ENCODE data around the gene KCNH3.
"Not testable (repeated sequence)": the region's sequence is repeated elsewhere in the genome, so short reads cannot be mapped to it uniquely, and the experiment has no call there.

Gene KCNH3, protein sequence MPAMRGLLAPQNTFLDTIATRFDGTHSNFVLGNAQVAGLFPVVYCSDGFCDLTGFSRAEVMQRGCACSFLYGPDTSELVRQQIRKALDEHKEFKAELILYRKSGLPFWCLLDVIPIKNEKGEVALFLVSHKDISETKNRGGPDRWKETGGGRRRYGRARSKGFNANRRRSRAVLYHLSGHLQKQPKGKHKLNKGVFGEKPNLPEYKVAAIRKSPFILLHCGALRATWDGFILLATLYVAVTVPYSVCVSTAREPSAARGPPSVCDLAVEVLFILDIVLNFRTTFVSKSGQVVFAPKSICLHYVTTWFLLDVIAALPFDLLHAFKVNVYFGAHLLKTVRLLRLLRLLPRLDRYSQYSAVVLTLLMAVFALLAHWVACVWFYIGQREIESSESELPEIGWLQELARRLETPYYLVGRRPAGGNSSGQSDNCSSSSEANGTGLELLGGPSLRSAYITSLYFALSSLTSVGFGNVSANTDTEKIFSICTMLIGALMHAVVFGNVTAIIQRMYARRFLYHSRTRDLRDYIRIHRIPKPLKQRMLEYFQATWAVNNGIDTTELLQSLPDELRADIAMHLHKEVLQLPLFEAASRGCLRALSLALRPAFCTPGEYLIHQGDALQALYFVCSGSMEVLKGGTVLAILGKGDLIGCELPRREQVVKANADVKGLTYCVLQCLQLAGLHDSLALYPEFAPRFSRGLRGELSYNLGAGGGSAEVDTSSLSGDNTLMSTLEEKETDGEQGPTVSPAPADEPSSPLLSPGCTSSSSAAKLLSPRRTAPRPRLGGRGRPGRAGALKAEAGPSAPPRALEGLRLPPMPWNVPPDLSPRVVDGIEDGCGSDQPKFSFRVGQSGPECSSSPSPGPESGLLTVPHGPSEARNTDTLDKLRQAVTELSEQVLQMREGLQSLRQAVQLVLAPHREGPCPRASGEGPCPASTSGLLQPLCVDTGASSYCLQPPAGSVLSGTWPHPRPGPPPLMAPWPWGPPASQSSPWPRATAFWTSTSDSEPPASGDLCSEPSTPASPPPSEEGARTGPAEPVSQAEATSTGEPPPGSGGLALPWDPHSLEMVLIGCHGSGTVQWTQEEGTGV

DNA sequence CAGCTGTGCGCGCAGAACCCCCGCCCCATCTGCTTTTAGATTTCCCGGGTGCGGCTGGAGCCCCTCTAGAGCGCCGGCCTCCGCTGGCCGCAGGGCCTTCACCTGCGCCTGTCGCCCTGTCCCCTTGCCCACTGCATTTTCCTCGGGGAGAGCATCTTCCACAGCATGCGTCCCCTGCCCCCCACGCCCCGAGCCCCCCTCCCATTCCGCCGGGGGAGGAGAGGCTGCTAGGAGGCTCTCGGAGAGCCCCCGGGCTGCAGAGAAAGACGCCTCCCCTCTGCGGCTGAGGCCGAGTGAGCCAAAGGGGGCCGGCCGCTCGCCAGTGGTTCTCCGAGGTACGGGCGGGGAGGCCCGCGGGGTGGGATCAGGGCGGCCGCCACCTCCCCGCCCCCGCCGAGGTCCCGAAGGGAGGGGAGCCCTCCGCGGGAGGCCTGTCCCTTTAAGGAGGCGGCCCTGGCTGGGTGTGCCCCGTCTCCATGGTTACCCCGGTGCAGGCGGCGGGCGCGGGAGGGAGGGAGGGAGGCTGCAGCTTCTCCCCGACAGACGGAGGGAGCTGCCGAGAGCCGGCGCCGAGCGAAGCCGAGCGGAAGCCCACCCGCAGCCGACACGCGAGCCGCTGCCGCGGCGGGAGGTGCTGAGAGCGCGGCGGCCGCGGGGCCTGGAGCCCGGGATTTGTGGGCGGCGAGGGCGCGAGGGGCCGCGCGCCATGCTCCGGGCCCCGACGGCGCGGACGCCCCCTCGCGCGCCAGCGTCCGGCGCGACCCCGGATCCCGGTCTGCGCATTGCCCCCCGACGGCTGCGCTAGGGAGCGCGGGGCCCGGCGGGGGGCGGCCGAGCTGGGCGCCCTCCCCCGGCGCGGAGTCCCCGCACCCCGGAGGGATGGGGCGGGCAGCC lies at the start of gene KCNH3:
Gene KCNH3 (plus strand): TSS at position 521 of the 894 bp plus-strand sequence. CDS start 387 bp downstream, outside the sequence.
- DNase-seq (ENCODE audit: low read depth, low spot score): no peak

DNA sequence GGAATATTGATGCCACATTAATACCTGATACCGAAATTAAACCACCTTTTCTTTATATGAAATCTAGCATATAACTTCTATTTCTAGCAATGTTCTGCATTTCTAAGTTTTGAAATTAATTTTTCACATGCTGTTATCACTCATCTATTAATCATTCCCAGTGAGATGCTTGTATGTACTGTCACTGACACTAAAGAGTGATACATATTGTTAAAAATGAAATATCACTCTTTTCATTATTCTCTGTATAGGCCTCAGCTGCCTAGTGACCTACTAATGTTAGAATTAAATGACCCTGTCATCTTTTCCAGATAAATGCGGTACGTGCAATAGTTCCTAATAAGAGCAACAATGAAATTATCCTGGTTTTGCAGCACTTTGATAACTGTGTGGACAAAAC lies 49.7 kb upstream of the KCNH3 start:
- no peak for DNase-seq (ENCODE audit: low read depth, low spot score)

DNA sequence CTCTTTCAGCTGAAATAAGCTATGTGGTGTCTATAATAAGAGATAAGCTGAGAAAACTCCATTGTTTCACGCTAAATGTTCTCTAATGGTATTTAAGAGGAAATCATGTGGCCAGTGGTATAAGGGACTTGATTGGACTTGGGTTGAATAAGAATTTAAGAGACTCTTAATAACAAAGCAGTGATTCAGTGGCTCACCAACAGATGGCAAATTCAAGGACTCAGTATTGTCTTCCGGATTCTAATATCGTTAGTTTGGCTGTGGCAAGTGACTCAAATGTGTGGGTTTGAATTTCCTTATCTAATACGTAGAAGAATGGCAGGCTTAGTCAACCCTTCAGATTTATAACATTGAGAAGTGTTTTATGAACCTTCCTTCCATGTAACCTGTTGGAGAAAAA lies 49.1 kb upstream of the KCNH3 start:
- DNase-seq (ENCODE audit: low read depth, low spot score): no peak

DNA sequence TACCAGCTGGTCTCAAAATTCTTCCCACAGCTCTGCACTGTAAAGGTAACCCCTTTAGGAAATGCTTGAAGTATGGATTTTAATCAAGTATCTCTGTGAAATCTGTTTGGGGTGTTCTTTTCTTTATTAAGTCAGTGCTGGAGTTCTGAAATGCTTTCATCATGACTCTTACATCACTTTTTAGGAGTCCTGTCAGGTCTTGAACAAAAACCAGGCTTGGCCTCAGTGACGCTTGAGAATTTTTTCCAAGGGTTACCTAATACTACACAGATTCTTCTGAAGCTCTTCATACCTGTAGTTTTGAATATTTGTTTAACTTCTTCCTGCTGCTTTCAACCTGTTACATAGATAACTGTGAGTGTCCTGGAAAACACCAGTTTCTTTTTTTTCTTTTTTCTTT lies 47.0 kb upstream of the KCNH3 start:
- no peak for DNase-seq (ENCODE audit: low read depth, low spot score)

DNA sequence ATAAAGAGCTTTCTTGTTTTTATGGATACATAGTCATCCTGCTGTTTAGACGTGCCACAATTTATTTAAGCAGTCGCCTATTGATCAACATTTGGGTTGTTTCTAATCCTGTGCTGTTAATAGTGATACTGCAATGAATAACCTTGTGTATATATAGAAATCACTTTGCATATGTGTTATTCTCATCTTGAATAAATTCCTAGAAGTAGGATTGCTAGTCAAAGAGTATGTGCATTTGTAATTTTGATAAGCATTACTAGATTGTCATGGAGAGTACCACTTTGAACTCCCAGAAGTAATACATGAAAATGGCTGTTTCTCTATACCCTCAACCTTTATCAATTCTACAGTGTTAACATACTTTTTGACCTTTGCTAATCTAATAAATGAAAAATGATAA lies 44.9 kb upstream of the KCNH3 start:
- no peak for DNase-seq (ENCODE audit: low read depth, low spot score)

DNA sequence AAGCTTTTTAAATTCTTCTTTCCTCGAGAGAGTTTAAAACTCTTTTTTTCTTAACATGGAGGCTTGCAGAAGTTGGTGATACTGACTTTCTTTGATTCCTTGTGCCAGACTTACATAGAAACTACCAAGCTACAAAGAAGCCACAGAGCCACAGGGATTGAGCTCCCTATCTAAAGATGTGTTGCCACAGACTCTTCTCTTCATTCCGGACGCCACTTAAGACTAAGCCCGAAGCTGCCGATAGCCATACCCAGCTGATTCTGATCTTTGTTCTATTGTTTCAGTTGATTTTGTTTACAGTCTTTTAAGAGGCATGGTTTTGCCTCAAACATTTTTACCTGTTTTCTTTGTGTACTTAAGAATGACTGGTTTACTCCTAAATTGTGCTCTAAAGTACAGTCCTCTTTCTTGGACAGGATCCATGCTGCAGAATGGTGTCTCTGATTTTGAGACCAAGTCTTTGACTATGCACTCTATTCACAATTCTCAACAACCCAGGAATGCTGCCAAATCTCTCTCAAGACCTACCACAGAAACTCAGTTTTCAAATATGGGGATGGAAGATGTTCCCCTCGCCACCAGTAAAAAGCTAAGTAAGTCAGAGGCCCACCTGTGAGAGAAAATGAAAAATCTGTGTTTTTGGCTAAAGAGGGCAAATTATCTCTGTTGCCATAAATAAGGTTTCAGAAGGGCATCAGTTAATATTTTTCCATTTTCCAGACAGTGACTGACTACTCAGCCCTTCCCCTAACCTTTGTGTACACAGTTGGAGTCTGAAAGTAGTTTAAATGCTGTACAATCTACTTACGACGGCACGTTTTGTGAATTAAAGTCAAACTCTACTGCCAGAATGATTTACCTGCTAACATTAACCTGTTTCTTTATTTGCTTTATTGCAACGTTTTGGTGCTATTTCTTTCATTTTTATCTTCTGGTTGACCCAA lies 42.1 kb upstream of the KCNH3 start:
- DNase-seq (ENCODE audit: low read depth, low spot score): no peak

DNA sequence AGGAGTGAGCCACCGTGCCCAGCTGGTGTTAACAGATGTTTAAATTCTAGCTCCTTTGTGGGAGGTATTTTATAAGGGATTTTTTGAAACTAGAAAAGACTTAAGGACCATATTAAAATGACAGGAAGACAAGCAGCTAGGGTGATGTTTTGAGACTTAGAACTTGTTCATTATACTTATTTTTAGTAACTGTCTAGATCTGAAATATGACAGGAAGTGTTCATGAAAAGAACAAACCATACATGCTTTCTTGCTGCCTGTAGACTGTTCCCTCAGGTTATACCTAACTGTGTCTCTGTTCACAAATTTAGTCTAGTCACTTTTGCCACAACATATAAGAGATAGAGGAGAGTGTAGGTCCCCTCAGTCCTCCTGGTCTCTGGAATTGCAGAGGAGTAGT lies 36.9 kb upstream of the KCNH3 start:
- DNase-seq (ENCODE audit: low read depth, low spot score): no peak

DNA sequence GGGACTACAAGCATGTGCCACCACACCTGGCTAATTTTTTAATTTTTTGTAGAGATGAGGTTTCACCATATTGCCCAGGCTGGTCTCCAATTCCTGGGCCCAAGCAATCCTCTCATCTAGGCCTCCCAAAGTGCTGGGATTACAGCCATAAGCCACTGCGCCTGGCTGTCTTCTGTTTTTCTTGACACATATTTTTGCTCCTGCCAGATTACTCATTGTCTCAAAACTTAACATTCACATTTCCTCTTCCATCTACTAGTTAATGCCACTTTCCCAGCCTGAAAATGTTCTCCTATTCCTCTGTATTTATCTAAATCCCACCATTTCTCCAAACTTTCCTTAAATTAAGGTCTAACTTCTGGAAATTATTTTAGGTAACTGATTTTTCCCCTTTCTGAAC lies 36.2 kb upstream of the KCNH3 start:
- no peak for DNase-seq (ENCODE audit: low read depth, low spot score)

DNA sequence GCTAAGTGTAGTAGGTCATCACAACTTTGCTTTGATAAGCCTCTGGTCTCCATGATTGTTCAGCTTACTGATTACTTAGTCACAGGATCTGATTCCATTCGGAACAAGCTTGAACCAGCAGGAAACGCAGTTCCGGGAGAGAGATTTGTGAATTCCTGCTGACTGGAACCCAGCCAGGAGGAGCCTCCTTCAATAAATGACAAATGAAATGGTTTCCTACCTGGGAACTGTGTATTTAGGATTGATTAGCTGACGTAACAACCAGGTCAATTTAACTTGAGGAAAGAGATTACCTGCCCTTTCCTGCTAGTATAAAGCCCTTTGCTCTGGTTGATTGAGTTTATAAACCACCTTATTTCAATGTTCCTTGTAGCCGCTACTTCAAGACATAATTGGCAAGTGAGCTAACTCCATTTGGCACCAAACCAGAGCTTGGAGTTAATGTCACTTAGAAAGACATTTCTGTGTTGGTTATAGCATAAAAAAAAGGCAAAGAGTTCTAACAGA lies 35.1 kb upstream of the KCNH3 start:
- no peak for DNase-seq (ENCODE audit: low read depth, low spot score)

DNA sequence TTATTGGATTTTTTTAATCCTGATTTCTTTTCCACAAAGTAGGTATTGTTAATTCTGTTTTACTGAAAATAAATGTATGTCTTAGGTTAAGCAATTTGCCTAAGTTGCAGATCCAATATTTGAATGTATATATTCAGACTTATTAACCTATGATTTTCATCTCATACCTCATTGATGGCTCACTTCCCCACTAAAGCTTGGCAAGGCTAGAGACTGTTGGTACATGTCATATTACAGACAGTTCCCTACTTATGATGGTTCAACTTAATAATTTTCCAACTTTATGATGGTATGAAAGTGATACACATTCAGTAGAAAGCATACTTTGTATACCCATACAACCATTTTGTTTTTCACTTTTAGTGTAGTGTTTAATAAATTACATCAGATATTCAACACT lies 33.2 kb upstream of the KCNH3 start:
- no peak for DNase-seq (ENCODE audit: low read depth, low spot score)

DNA sequence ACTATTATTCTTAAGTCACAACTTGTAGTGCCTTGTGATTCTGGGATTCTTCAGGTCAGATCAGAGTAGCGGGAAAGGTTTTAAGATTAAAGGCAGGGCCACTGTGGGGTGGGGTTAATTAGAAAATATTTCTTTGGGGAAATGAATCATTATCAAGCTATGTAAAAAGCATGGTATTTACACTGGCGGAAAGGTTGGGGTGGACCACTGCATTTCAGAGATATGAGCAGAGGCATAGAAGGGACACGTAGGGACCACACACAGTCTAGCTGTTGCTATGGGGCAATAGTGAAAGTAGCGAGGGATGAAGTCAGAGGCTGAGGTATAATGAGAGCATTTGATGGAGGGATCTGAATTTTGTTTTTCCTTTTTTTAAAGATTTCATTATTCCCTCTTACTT lies 31.7 kb upstream of the KCNH3 start:
- DNase-seq (ENCODE audit: low read depth, low spot score): no peak

DNA sequence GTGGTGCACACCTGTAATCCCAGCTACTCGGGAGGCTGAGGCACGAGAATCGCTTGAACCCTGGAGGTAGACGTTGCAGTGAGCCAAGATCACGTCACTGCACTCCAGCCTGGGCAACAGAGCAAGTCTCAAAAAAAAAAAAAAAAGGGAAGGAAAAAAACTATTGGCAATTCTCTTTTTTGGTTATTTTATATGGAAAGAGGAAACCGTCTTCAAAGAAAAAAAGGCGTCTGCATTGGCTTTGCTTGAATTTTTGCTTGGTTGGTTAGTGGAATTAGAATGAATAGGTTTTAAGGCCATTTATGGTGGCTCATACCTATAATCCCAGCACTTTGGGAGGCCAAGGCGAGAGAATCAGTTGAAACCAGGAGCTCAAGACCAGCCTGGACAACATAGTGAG lies 29.1 kb upstream of the KCNH3 start:
- DNase-seq (ENCODE audit: low read depth, low spot score): not testable (repeated sequence)

DNA sequence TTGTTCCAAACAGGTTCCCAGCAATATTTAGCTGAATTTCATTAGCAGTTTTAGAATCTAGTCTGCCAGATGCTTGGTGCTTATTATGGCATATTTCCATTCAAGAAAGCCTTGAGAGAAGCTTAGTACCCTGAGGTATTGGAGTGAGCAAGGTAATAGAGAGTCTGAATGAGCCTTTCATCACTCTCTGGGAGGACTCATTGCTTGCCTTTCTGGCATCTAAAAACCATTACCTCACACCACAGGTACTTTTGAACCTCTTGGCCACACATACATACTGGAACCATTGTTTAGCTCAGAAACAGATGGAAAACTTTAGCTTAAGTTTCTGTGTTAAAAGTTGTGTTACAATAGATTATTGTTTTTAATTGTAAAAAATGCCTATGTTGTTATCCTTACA lies 27.4 kb upstream of the KCNH3 start:
- DNase-seq (ENCODE audit: low read depth, low spot score): no peak

DNA sequence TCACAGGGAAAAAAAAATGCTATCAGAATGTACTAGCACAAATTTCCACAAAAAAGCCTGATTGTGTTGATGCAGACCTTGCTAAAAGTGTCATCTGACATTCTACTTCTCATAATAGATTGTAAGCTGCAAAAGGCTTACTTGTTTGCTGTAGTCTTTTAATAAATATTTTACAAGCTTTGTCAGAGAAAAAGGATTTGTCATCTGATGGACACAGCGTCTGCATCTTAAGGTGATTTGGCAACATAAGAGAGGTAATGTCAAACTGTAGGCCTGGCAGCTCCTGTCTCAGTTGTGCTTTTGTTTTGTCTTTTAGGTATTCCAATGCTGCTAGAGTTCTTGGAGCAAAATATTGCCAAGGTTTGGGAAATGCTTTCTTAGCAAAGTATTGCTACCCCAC lies 26.3 kb upstream of the KCNH3 start:
- no peak for DNase-seq (ENCODE audit: low read depth, low spot score)

DNA sequence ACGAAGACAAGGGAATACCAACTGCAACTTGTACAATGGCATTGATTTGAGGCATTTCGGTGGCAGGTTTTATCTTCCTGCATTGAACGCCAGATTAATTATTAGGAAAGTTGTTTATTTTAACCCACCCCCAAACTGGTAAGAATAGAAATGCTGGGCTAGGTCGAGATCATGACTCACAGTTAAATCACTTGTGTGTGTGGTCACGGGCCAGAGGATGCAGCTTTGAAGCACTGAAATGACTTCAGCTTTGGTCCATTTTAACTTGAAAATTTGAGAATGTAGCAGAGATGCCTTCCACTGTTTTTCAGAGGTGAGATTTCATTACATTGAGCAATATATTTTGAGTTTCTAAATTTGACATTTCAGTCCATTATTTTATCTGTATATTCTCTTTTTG lies 23.6 kb upstream of the KCNH3 start:
- DNase-seq (ENCODE audit: low read depth, low spot score): no peak

DNA sequence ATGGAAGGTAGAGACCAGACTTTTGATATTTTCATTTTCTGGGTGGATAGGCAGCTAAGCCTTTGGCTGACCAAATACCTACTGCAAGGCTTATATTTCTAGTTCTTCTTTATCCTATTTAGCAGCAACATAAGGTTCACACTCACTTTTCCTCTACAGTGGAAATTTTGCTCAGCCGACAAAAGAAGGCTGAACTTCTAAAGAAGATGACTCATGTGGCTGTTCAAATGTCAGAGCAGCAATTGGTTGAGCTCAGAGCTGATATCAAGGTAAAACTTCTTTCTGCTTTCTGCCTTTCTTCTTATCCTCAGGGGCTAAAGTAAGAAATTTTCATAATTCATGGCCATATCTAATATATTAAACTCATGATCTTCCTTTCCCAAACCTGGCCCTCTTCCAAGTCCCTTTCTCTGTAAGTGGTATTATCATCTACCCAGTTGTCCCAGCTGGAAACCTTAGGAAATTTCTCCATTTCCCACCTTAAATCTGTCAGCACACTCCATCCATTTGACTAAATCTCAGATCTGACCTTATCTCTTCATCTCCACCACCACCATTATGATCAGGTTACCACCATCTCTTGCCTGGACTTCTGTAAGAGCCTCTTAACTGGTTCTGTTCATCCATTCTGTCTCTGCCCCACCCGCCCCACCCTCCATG lies 19.8 kb upstream of the KCNH3 start:
- no peak for DNase-seq (ENCODE audit: low read depth, low spot score)

DNA sequence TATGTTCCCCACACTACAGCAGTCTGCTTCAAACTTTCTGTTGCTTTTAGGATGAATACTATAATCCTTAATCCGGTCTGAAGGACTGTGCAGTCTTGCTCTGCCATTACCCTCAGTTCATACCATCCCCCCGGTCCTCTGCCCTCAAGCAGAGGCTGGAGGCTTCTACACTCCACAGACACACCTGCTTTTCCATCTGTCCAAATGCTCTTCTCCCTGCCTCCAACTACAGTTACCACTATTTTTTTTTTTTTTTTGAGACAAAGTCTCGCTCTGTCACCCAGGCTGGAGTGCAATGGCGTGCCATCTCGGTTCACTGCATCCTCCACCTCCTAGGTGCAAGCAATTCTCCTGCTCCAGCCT lies 19.3 kb upstream of the KCNH3 start:
- DNase-seq (ENCODE audit: low read depth, low spot score): no peak

DNA sequence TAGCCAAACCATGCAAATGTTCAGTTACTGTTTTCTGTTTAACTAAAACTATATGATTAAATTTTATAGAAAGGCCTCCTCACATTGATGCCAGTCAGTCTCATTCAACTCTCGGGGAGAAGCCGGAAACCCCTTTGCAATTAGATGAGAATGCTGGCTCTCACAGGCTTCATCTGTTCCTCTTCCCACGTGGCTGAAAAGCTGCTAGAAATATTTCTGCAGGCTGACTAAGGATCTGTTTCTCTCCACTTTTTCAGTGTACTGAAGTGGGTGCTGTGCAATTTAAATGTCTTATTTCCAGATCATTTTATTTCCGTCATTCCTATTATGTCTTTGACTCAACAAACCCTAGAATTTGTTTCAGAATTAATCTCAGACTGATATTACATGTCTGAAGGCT lies 17.4 kb upstream of the KCNH3 start:
- DNase-seq (ENCODE audit: low read depth, low spot score): no peak

DNA sequence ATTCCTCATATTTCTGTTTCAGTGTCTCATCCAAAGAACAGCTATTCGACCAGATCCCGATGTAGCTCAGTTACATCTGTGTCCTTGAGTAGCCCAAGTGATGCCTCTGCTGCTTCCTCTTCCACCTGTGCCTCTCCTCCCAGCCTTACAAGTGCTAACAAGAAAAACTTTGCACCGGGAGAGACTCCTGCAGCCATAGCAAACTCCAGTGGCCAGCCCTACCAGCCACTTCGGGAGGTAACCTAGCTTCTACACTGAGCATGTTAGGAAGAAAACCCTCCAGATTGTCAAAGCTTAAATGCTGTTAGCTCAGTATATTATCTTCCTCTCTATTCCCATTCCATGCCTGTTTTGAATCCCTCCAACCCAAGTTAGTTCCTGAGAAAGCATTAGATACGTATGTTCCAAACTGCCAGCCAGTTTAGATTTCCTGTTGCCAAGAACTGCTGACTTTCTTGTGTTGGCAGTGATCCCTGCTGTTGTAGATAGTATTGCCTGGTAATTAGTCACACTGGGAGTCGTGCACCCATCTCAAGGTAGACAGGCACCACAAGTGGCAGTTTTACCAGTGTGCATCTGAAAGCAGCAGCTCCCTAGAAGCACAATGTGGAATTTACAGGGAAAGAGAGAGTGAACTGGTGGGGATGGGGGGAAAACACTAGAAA lies 14.0 kb upstream of the KCNH3 start:
- no peak for DNase-seq (ENCODE audit: low read depth, low spot score)

All from smooth muscle cell of the brain vasculature (primary cell).